Fibroblast of skin of left quadriceps (primary cell): ENCODE measurements around the gene KLF13.

Source experiments
- DNase-seq, 2 experiments: peaks; one replicate each; pipeline ENCODE4 v3.0.0-alpha.2; 2013; ENCODE audit warnings: low read depth in 2 of 2

Gene KLF13

DNA sequence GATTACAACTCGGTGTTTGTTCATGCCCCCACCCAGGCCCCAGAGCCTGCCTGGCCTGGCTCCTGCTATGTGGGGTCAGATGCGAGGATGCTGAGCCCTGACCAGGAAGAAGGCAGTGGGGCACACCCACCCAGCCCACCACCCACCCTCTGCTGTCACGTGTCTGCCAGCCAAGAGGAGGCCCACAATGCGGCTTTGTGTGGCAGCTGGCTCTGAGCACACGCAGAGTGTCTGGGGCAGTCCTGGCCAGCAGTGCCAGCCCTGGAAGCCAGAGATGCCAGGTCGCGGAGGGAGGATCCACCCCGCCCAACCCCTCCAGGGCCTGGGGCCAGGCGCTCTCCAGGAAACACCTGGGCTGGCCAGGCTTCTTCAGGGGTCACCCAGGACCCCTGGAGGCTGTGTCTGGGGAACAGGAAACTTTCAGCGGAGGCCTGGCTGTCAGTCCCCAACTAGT, 26.4 kb upstream of the KLF13 start:
- DNase-seq, result no peak

DNA sequence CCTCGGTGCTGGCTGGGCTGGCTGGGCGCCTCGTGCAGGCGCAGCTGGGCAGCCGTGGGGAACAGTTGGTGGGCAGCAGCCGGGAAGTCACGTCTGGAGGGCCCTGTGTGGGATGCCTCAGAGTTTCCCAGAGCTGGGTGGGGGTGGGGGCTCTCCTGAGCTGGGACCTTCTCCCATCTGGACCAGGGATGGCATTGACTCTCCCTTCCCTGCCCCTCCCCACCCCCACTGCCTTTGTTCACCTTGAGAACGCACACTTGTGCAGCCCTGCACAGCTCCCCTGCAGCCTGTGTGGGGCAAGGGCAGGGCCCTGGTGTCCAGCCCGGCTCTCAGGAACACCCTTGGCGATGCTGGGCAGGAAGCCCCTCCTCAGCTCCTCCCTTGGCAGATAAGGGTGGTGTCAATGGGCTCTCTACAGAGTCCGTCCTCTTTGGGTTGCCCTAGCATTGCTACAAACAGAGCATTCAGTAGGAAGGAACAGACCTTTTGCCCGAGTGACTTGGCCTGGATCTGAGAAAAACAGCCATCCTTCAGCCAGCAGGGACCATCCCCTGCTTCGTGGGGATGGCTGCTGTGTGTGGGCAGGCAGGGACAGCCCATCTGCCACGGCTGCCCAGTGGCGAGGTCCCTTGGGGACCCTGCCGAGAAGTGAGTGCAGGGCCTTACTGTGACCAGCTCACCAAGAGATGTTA, 25.5 kb upstream of the KLF13 start:
- no peak for DNase-seq

DNA sequence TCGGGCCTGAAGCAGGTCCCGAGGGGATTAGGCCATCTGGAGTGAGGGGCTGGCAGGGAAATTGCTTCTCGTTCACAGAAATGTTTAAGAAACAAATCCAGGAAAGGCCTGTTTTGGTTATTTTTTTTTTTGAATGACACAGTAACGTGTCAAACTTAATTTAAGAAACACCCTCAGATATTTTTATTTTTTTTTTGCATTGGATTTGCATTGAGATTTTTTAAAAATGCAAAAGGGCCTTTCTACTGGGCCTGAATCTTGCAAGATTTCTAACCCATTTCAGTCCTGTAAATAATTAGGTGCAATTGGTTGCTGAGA, 25.0 kb upstream of the KLF13 start:
- DNase-seq, result no peak

DNA sequence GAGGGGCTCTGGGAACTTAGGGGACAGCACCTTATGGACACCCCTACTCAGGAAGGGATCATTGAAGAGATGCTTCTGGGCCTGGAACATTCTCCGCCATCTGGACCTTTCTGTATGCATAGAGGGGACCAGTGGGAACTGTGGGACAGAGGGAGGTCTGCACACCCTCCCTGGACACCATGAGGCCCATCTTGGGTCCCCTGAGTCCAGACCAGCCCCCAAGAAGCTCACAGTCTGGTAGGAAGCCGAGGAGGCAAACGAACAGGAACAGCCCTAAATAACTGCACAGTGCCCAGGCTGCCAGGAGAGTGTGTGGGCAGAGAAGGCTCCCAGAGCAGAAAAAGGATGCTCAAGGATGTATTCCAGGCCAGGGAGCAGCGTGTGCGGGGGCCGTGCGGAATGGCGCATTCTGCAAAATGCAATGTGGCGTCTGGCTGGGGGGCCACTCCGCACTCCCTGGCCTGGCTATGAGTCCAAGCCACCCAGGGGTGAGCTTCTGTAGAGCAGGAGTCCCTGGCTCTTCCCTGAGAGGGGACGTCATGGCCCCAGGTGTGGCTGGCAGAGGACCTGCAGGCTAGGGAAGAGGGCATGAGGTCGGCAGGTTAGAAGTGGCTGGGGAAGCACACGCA, 24.5 kb upstream of the KLF13 start:
- DNase-seq, result no peak

DNA sequence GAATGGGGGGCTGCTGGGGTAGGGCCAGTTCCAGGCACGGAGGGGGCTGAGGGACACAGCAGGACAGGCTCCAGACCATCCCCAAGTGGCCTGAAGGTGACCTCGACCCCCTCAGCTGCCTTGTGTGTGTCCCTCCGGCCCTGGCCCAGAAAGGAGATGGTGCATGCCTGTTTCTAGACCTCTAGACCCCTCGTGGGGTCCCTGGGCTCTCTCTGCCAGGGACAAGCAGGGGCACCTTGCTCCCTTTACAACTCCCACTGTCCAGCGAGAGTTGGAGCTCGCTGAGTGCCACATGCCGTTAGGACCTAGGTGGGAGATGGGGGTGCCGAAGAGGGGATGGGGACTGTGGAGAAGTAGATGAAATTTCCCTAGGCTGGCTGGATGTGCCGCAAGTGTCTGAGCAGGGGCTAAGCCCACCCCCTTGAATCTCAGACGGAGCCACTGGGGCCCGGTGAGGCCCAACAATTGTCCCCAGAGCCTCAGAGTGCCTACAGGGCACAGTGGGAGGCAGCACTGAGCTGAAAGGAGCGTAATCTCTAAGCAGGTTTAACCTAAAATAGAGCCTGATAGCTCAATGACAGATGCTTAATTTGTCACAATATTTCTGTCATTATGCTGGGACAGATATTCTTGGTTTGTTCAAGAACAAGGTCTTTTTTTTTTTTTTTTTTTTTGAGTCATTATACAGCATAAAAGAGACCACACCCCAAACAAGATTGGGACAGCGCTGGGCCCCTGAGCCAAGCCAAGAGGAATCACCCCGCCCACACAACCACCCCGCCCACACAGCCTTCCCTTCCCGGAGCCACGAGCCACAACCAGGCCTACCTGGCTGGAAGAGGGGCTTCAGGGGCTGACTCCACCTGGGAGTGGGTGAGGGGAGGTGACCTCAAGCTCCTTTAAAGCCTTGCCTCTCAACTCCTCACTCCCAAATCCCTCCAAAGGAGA, 23.6 kb upstream of the KLF13 start:
- no peak for DNase-seq

DNA sequence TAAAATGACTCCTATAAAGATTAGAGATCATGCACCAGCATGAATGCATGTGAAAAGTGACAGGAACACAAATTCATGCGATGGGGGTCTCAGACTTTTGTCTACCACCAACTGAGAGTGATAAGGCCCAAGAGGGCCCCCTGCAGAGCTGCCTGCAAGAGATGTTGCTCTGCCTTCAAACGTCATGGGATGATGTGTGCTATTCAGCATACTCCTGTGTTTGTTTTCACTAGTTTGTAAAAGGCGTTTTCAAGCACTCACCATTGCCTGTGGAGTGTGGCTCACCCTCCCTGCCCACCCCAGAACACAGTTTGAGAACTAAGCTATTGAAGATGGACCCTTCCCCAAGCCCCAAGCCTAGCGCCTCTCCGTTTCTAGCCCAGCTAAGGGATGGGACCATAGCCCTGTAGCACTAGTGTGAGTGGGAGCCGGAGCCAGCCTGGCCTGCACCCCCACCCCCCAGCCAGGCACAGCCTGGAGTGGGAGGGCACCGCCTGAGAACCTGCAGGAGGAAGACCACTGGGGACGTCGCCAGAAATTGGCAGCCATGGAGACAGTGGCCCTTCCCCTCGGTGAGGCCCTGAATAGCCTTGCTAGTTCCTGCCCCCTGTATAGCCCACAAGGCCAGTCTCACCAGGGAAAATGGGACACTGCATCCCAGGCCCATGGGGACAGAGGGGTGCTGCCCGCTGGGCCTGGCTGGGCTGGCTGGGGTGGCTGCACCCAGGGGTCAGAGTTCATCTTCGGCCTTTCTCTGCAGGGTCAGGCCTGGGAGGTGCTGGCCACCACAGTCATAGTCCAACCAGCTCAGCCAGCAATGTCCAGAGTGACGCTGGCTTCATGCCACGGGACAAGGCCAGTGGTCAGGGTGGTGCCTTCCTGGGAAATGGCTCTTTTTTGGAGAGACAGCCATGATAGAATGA, 22.6 kb upstream of the KLF13 start:
- DNase-seq, result no peak

DNA sequence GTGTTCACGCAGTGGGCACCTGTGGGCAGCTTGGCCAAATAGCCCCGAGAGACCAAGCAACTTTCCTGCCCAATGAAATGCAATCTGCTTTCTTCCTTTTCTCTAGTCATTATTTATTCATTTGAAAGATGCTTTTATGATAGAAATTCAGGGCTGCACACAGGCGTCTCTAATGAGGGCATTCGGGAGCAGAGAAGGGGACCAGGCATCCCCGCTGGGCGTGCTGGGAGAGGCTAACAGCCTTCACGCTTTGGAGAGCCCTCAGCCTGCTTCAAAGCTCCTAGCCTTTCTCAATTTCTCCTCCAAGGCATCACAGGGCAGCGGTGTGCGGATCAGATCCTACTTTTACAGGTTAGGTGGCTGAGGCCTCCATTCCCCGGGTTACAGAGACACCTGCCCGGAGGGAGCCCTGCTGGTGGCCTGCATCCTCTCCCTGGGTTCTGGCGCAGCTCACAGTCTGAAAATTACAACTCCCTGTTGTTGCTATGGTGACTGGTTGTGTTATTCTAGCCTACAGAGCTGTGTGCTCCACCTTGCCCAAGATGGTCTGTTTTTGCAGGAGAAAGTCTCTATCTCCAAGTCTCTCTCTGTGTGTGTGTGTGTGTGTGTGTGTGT, 21.8 kb upstream of the KLF13 start:
- no peak for DNase-seq

DNA sequence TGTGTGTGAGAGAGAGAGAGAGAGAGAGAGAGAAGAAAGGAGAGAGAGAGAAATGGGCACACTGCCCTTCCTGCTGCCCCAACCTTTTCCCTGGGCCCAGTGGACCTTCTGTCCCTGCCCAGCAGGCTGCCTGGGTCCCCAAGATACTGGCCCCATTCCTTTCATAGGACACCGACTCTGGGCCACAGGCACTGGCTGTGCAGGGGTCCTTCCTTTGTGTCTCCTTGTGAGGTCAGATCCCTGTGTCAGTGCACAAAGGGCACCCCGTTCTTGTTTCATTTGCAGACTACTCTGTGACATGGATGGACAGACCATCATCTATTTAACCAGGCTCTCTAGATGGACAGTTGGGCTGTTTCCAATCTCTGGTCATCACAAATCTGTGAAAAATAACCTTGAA, 21.3 kb upstream of the KLF13 start:
- no peak for DNase-seq

DNA sequence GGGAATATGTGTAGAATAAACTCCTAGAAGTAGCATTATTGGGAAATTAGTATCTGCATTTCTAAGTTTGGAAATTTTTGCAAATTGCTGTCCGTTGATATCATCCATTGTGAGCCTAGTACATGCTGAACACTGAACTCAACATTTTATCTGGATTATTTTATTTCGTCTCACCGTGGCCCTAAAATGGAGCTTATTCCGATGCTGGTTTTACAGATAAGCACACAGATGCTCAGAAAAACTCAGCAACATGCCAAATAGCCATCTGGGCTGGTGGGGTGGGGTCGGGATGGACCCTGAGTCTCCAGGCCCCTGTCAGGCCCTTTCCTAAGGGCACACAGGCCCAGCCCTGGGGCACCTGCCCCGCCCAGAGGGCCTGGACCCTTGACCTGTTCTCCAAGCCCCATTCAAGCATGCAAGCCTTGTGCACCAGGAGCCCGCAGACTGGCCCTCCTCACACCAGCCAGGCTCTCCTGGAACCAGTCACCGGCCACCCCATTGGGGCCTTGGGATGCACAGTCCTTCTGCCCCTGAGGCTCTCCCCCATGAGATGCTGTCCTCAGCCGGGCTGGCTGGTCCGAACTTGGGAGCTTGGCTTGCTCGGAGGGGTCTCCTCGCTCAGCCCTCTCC, 20.7 kb upstream of the KLF13 start:
- DNase-seq, result no peak

DNA sequence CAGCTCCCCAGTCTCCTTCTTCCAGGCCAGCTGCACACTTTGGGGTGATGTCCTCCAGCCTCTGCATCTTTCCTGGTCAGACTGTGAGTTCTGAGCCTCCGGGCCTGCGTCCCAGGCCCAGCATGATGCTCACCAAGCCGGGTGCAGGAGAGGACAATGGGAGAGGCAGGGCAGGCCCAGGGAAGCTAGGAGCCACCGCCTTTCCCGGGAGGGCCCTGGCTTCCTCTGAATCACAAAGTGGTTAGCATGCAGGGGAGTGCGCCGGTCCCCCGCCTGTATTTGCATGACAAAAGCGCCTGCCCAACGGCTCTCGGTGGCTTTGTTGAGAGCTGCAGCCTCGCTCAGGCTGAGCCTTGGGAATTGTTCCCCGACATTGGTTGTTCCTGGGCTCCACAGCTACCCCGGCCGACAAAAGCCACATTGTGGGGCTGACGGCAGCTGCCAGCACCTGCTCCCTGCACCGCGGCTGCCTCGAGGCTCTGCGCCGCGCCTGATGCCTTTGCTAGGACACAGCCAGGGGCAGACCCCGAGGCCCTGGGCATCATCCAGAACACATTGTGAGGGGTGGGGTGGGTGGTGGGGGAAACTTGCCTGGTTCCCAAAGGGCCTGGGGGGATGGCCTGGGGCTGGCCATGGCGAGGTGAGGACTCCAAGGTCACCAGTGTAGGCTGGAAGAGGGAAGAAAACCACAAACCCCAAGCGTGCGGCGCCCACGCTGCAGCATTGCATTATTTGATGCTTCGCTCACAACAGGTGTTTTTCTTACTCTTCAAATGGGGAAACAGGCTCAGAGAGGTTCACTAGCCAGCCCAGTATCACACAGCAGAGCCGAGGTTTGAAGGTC, 20.0 kb upstream of the KLF13 start:
- no peak for DNase-seq

DNA sequence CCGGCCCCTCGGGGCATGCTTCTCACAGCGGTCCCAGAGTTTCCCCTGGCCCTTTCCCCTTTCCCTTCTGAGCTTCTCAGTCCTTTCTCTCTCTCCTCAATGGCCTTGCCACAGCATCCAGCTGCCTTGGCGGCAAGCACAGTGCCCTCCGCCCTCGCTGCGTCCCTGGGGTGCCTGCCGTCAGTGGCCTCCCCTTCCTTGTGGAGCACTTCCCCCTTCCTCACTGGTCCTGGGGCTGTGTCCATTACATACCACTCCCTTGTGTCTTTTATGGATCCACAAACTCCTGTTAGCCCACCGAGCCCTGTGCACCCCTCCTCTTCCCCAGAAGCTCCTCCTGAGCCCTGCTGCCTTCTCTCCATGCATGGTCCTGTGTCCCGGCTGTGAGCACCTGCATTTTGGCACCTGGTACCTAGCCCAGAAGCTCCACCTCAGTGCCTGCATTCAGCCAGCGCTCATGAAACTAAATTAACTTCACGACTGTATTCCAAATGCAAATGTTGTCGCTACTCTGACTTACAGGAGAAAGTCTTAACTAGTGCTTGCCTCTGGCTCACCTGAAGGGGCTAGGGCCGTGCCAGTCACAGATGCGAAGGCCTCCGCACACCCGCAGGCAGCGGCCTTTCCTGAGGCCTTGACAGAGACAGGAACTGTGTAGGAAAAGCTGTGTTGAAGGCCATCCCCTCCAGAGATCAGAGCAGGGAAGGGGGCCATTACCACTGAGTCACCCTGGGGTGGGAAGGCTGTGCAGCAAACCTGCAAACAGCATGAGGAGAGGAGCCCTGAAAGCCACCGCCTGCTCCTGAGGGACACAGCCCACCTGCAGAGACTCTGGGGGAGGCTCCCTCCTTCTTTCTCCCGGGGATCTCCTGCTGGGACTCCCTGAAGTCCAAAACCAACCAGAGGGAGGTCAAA, 19.1 kb upstream of the KLF13 start:
- DNase-seq, result no peak

DNA sequence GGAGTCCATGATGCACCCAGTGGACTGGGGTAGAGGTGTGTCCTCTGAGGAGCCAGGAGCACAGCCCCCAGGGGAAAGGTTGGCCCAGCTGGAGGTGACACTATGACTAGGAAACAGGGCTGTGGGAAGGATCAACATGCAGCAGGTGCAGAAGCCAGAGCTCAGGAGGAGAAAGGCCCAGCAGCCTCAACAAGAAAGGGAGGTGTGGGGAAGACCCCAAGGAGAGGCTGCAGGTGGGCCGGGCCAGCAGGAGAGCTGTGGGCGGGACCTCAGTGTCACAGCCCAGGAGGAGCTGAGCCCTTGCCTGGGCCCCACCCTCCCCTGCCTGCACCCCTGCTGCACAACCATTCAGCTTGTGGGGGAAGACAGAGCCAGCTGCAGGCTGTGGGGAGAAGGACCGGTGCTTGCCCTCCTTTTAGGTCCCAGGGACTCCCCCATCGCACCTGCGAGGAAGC, 18.4 kb upstream of the KLF13 start:
- no peak for DNase-seq

DNA sequence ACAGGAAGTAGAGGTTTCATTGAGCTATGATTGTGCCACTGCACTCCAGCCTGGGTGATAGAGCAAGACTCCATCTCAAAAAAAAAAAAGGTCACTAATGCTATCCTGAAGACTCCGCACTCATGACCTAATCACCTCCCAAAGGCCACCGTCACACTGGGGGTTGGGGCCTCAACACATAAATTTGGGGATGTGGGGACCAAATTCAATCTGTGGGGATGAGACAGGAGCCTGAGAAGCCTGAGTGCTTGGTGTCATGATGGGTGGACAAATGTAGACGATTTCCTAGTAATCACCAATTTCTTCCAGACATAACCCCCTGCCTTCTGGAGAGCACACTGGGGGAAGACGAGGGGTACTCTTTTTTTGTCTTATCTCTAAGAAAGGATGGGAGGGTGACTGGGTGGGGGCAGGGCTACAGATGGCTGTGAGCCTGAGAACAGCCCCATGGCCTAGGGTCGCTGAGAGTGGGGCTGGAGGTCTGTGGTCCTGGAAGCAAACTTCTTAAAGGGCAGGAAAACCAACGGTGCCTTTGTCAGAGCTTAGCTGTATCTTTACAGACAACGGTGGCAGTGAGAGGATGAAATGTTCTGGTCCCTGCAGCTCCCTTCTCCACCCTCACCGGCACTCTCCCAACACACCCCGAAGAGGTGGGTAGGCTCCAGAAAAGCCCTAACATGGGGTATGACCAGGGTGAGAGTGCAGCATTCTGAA, 16.6 kb upstream of the KLF13 start:
- no peak for DNase-seq

DNA sequence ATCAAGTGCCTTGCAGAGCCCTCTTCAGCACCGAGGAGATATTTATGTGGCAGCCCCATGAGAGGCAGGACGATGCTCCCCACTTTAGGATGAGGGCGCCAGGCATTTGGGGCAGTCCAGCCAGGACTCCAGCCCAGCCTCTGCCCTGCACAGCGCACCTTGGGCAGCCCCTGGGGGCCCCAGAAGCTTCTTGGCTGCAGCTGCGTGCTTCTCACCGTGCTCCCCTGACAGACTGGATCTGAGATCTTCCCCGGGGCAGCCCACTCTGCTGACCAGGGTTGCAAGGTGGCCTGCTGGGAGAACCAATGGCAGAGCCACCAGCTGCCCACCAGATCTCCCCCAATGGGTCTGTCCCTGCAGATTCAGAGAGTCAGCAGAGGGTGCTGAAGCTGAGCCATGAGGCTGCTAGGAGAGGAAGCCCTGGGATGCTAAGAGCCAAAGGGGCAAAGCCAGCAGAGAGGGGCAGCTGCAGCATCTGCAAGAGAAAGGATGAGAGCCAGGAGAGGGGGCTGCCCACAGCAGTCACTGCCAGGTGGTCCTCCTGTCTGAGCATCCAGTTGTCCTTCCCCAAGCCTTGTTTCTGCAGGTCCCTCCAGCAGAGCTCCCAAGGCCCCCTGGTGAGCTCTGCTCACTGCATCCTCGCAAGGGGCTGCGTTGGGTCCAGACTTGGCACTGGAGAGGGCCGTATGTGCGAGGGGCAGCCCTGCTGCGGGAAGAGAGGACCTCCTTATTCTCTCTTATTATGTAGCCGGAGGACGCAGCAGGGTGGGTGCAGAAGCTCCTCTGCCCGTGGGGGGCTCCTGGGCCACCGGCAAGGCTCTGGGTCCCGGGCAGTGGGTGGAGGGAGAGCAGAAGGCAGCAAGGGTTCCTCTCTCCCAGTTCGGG, 14.7 kb upstream of the KLF13 start:
- DNase-seq, result no peak

DNA sequence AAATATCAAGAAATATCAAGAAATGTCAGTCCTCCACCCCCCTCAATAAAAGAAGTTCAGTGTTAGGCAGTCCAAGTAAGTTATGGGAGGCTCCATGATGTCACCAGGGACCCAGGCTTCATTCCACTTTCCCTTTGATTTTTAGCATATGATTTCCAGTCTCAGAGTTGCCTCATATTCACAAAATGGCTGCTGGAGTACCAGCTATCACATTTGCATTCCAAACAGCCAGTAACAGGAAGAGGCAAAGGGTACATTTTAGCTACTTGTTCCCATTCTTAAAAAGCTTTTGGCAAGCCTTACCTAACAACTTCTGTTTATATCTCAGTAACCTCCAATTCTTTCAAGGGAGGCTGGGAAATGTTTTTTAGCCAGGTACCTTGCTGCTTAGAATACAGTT, 13.4 kb upstream of the KLF13 start:
- DNase-seq, result no peak

DNA sequence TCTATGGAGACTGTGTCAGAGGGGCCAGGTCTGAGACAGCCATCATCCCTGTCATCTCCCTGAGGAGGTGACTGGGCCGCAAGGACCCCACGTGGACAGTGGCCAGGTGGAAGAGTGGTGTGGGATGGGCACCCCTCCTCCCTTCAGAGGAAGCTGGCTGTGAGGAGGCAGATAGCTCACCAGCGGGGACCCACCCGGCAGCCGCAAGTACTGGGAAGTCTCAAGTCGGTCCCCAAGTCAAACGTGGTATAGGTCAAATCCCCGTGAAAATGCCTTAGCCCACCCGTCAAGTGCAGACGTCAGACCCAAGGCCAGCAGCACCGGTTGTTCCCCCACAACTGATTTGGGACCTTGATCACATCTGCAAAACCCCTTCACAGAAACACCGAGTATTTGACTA, 12.3 kb upstream of the KLF13 start:
- no peak for DNase-seq
